GM21717 (cell line): ENCODE measurements around the gene DYNLT1.
"Not testable (repeated sequence)": the region's sequence is repeated elsewhere in the genome, so short reads cannot be mapped to it uniquely, and the experiment has no call there.

Experiments used
- ATAC-seq: cut with Tn5 transposase; IDR thresholded peaks from one replicate; pipeline ENCODE4 v1.9.1; 2021; ENCODE audit warnings: mild to moderate bottlenecking, moderate library complexity; ENCODE audit not compliant: unreplicated experiment

DYNLT1 gene

DNA sequence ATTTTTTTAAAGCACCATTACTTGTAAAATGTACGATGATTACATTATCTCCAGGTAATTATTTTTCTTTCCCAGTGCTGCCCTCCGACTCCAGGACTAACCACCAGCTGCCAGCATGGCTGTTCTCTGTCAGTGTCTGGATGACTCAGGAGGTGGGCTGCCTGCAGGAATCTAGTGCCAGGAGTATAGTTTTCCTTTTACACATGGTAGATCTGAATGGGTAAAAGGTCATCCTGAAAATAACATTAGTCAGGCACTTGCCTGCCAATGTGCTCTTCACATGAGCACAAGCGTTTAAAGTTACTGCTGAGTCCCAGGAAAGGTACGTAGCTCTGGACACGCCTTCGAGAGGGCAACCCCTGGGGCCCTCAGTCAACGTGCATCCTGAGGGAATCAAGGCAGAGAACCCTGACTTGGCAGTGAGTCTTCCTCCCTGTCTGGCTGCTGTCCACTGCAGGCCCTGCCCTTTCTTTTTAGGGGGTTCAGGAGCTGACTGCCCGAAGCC is 2.4 kb downstream of the DYNLT1 start:
- no peak for ATAC-seq

DNA sequence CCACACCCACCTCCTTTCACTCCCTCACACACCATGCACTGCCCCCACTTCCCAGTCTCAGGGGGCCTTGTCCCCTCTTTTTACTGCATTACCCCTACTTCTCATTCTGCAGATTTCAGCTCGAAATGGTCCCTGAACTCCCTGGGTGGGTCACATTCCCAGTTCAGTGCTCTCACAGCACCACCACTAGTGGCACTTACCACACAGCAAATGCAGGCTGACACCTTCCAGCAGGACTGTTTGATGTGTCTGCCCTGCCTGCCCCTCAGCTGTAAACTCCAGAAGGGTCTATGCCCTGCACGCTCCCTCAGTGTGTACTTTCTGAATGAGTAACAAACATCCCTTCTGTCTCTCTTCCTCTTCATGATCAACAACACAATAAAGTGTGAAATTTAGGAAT is 4.0 kb downstream of the DYNLT1 start:
- no peak for ATAC-seq

- ATAC-seq, result no peak
Observed at GRCh38 chr6:158639056-158639455, 5.5 kb downstream of the DYNLT1 start.

DNA sequence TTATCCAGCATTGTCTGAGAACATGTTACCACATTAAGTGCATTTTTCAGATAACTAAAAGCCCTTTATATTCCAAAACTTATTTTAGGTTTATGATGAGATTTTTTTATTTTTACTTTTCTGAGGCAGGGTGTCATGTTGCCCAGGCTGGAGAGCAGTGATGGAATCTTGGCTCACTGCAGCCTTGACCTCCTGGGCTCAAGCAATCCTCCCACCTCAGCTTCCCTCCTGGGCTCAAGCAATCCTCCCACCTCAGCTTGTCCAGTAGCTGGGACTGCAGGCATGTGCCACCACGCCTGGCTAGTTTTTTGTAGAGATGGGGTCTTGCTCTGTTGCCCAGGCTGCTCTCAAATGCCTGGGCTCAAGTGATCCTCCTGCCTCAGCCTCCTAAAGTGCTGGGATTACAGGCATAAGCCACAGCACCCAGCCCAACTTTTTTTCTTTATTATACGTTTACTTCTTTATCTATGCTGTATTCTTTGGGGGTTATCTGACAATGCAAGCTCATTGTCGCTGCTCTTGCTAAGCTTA is 6.2 kb downstream of the DYNLT1 start:
- no peak for ATAC-seq

- no peak for ATAC-seq
Observed at GRCh38 chr6:158636778-158637177, 7.8 kb downstream of the DYNLT1 start.

DNA sequence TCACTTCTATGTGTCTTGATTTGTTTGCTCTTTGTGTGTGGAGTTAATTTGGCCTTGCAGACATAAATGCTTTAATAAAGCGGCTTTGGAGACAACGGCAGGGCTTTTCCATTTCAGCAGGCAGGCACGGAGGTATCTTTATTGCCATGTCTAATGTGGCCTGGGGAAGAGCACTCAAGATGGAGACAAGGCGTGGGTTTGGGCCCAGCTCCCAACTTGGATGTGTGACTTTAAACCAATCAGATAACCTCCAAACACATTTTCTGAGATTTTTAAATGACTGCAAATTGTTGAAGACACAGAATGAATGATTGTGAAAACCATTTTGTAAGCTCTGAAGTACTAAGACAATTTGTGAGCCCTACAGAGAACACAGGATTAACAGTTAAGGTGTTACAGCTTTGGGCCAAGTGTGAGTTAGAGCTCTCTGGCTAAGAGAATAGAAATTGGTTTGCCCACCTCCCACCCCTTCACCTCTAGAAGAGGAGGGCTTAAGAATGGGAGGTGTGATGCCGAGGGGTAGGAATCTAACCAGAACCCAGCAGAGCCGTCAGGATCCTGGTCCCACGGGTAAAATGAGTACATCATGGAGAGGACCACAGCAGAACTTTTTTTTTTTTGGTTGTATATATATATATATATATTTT is 9.0 kb downstream of the DYNLT1 start:
- no peak for ATAC-seq

GRCh38 chr6:158634695-158635426 is 9.7 kb downstream of the DYNLT1 start:
- ATAC-seq, result no peak

DNA sequence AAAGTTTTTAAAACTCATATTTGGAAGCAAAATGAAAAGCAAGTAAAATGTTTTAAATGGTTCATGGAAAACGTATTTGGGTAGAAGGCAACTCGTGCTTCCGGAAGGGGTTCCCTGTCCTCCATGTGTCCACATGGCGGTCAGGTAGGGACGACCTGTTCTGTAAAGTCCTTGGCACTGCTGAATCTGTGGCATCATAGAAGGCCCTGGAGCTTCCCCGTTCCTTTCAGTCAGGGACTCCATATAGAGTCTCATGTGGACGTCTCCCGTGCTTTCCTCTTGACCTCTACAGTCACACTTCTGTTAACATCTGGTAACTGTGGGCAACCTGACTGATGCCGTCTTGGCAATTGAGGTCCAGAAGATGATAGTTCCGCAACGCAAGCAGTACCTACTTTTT is 11.4 kb downstream of the DYNLT1 start:
- ATAC-seq, result no peak

DNA sequence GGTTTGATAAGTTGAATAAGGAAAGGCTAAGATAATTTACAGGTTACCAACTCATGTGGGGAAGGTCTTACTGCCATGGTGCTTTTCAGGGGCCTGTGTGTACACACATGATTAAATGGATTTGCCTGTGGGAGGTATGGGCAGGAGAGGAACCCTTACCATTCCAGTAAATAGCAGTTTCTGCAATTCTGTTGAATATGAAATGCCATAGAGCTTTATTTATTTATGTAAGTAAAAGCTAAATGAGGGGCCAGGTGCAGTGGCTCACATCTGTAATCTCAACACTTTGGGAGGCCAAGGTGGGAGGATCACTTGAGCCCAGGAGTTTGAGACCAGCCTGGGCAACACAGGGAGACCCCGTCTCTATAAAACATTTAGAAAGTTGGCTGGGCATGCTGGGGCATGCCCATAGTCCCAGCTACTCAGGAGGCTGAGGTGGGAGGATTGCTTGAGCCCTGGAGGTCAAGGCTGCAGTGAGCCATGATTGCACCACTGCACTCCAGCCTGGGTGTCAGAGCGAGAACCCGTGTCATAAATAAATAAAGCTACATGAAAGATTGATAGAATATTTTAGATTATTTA is 11.9 kb downstream of the DYNLT1 start:
- ATAC-seq, result not testable (repeated sequence)

- ATAC-seq, result no peak
Observed at GRCh38 chr6:158631678-158632537, 12.6 kb downstream of the DYNLT1 start.

DNA sequence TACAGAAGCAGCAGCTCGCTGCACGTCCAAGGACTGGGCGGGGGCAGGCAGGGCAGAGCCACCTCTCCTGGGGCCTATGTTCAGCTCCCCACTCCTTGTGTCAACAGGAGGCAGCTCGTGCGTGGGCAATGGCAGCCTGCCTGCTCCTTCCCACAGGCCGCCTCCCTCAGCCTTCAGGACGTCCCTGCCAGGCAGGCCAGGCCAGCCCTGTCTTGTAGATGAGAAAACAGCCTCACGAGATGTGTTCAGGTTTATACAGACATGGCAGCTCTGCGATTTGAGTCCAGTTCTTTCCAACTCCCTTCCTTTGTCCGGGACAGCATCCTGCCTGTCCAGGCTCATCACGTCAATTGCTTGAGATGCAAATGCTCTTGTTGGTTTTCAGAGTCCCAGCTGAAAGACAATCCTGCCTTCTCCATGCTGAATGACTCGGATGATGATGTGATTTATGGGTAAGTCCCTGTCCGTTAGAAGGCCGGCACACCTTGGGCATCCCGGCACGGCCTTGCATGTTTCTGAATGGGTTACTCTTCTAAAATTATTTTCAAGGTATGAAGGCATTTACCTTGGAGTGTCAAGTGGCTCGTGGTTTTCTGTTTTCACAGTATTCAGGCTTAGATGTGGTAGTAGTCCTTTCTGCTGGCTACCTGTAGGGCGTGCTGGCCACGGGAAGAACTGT is 13.5 kb downstream of the DYNLT1 start:
- ATAC-seq, result no peak

- ATAC-seq, result no peak
Observed at GRCh38 chr6:158629367-158630221, 14.9 kb downstream of the DYNLT1 start.

DNA sequence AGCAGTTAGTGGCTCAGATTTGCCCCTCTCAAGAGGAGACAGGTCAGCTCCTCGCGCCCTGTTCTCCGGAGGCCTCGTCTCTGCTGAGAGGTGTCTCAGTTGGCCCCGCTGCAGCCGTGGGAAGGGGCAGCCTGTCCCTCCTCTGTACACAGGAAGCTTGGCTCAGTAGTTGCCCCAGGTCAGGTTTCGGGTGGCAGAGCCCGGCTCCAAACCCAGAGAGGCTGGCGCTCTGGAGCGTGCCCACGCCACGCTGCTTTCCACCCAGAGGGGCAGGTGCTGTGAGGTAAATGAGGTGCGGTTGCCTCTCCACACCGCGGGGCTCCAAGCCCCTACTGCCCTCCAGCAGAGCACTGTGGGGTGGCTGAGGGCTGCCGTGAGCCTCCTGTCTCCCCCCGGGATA is 16.0 kb downstream of the DYNLT1 start:
- no peak for ATAC-seq

GRCh38 chr6:158627940-158628211 is 16.7 kb downstream of the DYNLT1 start:
- no peak for ATAC-seq

GRCh38 chr6:158627168-158627939 is 17.2 kb downstream of the DYNLT1 start:
- ATAC-seq, result no peak

GRCh38 chr6:158626360-158627167 is 18.0 kb downstream of the DYNLT1 start:
- no peak for ATAC-seq

DNA sequence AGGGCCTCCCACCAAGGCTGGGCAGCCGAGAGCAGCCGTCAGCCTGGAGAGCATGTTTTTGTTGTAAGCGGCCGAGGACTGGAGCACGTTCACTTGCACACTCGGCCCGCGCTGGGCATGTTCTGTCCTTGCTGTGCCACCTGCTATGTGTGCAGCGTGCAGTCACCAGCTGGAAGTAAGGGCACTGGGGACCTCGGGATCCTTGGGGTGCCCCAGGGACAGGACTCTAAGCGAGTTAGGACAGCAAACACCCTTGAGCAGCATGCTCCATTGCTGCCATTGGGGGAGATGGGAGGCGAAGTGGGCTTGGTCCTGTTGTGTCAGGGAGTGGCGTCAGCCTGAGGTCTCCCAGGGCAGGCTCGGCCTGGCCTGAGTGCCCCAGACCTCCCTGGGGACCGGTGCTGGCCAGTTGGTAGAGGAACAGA is 18.6 kb downstream of the DYNLT1 start:
- no peak for ATAC-seq
